K562 (cell line): ENCODE data around the gene ITPR1. TPM values are rescaled to one million over a fixed set of nuclear protein-coding genes. Genes with fewer than 3 reads are reported as not detected.

Source experiments
- CAMTA2 ChIP-seq: fragments of 250-450 bp; sonication (Bioruptor Pico); conservative IDR thresholded peaks from 2 replicates; pipeline ENCODE4 v1.5.1; 2022
- CCNT2 ChIP-seq: IDR thresholded peaks from 2 replicates; pipeline ENCODE4 v1.6.1; 2011; ENCODE audit warnings: borderline replicate concordance, low read depth, mild to moderate bottlenecking, moderate library complexity, mixed read lengths, low read length; ENCODE audit not compliant: insufficient read length; ENCODE audit errors: extremely low read depth
- EHMT2 ChIP-seq: fragments of 450-650 bp; IDR thresholded peaks from 2 replicates; pipeline ENCODE4 v1.6.1; 2018; ENCODE audit warnings: antibody characterized with exemption
- HMG20B ChIP-seq: fragments of 250-450 bp; sonication (Bioruptor Pico); IDR thresholded peaks from 2 replicates; pipeline ENCODE4 v1.5.0; 2021; ENCODE audit warnings: mild to moderate bottlenecking
- POLR2A ChIP-seq: fragments of 450-650 bp; conservative IDR thresholded peaks from 2 replicates; pipeline ENCODE4 v1.6.1; 2016
- RBFOX2 ChIP-seq: fragments of 200-400 bp; formaldehyde crosslinking; IDR thresholded peaks from 2 replicates; pipeline ENCODE4 v1.6.1; 2017; ENCODE audit warnings: low read depth, mild to moderate bottlenecking, low read length, moderate library complexity
- RBM25 ChIP-seq: fragments of 200-400 bp; formaldehyde crosslinking; IDR thresholded peaks from 2 replicates; pipeline ENCODE4 v1.6.1; 2018; ENCODE audit warnings: low read length, low read depth, moderate library complexity; ENCODE audit not compliant: severe bottlenecking
- SMARCA5 ChIP-seq: fragments of 450-650 bp; IDR thresholded peaks from 2 replicates; pipeline ENCODE4 v1.6.1; 2016
- TAF1 ChIP-seq: IDR thresholded peaks from 2 replicates; pipeline ENCODE4 v1.6.1; 2011; ENCODE audit warnings: mild to moderate bottlenecking, low read length, moderate library complexity; ENCODE audit not compliant: insufficient read depth, control insufficient read depth, severe bottlenecking; ENCODE audit errors: extremely low read depth
- TARDBP ChIP-seq: fragments of 450-650 bp; IDR thresholded peaks from 2 replicates; pipeline ENCODE4 v1.6.1; 2016
- ZFP36 ChIP-seq: fragments of 150-350 bp; IDR thresholded peaks from 2 replicates; pipeline ENCODE4 v1.6.1; 2018; ENCODE audit warnings: low read length, low read depth; ENCODE audit not compliant: partially characterized antibody
- ZFX ChIP-seq: sonication (generic); formaldehyde crosslinking; IDR thresholded peaks from 2 replicates; pipeline ENCODE4 v1.8.0; 2022; ENCODE audit warnings: mild to moderate bottlenecking, missing genetic modification reagents, moderate library complexity
- ZKSCAN1 ChIP-seq: fragments of 150-350 bp; IDR thresholded peaks from 2 replicates; pipeline ENCODE4 v1.6.1; 2016; ENCODE audit warnings: low read depth, low read length
- ZNF143 ChIP-seq: sonication (generic); formaldehyde crosslinking; IDR thresholded peaks from 2 replicates; pipeline ENCODE4 v1.9.0; 2022; ENCODE audit warnings: mild to moderate bottlenecking, missing genetic modification reagents
- ZNF316 ChIP-seq: fragments of 450-650 bp; IDR thresholded peaks from 2 replicates; pipeline ENCODE4 v1.6.1; 2016
- ZNF384 ChIP-seq: IDR thresholded peaks from 2 replicates; pipeline ENCODE4 v1.6.1; 2012; ENCODE audit warnings: low read depth, low read length, improper control_type of control experiment
- ZNF561 ChIP-seq: fragments of 450-650 bp; formaldehyde crosslinking; conservative IDR thresholded peaks from 2 replicates; pipeline ENCODE4 v1.4.0; 2020; ENCODE audit warnings: mild to moderate bottlenecking, moderate library complexity
- ZNF668 ChIP-seq: fragments of 250-450 bp; sonication (Bioruptor Pico); IDR thresholded peaks from 2 replicates; pipeline ENCODE4 v1.8.0; 2022; ENCODE audit warnings: mild to moderate bottlenecking, inconsistent platforms
- ZNF717 ChIP-seq: fragments of 250-450 bp; sonication (Bioruptor Pico); IDR thresholded peaks from 2 replicates; pipeline ENCODE4 v1.5.0; 2021
- ZNF77 ChIP-seq: fragments of 250-450 bp; sonication (Bioruptor Pico); IDR thresholded peaks from 2 replicates; pipeline ENCODE4 v1.5.0; 2020
- ZSCAN32 ChIP-seq: fragments of 450-650 bp; formaldehyde crosslinking; IDR thresholded peaks from 2 replicates; pipeline ENCODE4 v1.4.0; 2020; ENCODE audit warnings: mild to moderate bottlenecking, moderate library complexity
- polyA plus RNA-seq, 8 experiments: library from polyadenylated mRNA; depleted of rRNA in 4 of 8; stranded (reverse) in 5 of 8; unstranded in 3 of 8; fragments of >200 nt; fragmentation: Nextera tagmentation in 2 of 8; fragmentation: Illumina TruSeq in 1 of 8; extraction: Ambion mirVana in 2 of 8; extraction: Trizol in 1 of 8; gene quantifications; 2 replicates each; pipeline versions ENCODE4 v1.2.1 to v1.2.3, GENCODE V29; 2011 to 2014; ENCODE audit warnings: inconsistent platforms in 1 of 8, missing spikeins in 1 of 8
- total RNA-seq, 7 experiments: library from RNA; depleted of rRNA in 6 of 7; stranded (reverse); fragments of >200 nt in 6 of 7; fragmentation: Illumina TruSeq in 2 of 7; extraction: Trizol in 2 of 7; gene quantifications; 2 replicates each; pipeline versions ENCODE4 v1.2.1 to v1.2.3, GENCODE V29; 2011 to 2021; ENCODE audit warnings: low replicate concordance in 1 of 7
- TF ChIP-seq, protein P1 (sequence below): fragments of 250-450 bp; sonication (Bioruptor Pico); IDR thresholded peaks from 2 replicates; pipeline ENCODE4 v1.5.0; 2020; ENCODE audit warnings: mild to moderate bottlenecking
- TF ChIP-seq, protein P2 (sequence below): sonication (generic); formaldehyde crosslinking; IDR thresholded peaks from 2 replicates; pipeline ENCODE4 v1.9.0; 2022; ENCODE audit warnings: mild to moderate bottlenecking, missing genetic modification reagents
- TF ChIP-seq, protein P3 (sequence below): fragments of 450-650 bp; IDR thresholded peaks from 2 replicates; pipeline ENCODE4 v1.6.1; 2018; ENCODE audit not compliant: partially characterized antibody

Gene ITPR1
- total and polyA plus RNA-seq, 9 of the 15 experiments (the other 6 are each of a cell fraction or from before 2014, with no cell fraction given) = 22.4 to 40.0 (median 27.4) TPM

DNA sequence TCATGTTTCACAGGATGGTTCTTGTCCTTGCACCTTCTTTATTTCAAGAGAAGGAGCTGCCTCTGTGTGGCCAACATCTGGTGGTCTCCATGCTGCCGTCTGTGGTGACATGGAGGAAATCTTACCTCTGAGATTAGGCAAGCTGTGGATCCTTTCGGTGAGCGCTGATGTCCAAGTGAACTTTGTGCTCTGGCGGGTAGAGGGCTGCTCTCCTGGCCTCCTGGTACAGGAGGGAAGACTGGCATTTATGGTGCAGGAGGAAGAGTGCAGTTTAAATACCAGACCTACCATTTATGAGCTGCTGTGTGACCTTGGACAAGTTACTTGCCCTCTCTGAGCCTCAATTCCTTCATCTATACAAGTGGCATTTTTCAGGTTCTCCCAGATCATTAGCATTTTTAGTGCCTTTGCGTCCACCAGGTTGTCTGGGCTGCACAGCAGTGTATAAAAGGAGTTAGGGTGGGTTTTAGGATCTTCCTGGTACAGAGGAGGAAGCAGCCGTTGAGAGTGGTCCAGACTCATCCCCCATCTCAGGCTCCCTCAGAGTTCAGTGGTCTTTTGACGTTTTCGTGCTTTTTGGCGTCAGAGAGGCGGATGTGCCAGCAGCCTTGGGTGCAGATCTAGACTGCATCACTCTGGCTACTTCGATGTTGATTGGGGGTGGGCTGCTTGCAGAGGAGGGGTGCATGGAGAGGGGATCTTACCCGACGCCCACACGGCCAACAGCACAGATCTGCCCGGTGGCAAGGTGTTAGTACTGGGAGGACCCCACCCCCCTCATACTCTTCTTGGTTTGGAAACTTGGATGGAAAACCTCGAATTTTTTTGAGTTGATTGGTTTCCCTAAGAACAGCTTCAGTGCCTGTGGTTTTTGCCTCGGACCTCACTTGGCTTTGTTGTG is 162.2 kb downstream of the ITPR1 start (continued):
- TF ChIP-seq ZNF384 = no peak
- TF ChIP-seq ZNF143 = no peak
- no peak for TF ChIP-seq TAF1
- peak; percentile 92 for TF ChIP-seq ZFP36
- no peak for TF ChIP-seq EHMT2
- TF ChIP-seq RBFOX2 = no peak
- no peak for TF ChIP-seq ZNF561 (CRISPR knock-in tag)
- TF ChIP-seq CAMTA2 (CRISPR knock-in tag) = no peak
- TF ChIP-seq ZNF668 (CRISPR knock-in tag) = no peak
- no peak for TF ChIP-seq ZNF717 (CRISPR knock-in tag)
- peak; percentile 88 for TF ChIP-seq SMARCA5
- TF ChIP-seq CCNT2 = no peak
- TF ChIP-seq ZNF316 = no peak
- TF ChIP-seq, protein P1, sequence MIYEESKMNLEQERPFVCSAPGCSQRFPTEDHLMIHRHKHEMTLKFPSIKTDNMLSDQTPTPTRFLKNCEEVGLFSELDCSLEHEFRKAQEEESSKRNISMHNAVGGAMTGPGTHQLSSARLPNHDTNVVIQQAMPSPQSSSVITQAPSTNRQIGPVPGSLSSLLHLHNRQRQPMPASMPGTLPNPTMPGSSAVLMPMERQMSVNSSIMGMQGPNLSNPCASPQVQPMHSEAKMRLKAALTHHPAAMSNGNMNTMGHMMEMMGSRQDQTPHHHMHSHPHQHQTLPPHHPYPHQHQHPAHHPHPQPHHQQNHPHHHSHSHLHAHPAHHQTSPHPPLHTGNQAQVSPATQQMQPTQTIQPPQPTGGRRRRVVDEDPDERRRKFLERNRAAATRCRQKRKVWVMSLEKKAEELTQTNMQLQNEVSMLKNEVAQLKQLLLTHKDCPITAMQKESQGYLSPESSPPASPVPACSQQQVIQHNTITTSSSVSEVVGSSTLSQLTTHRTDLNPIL = no peak
- no peak for TF ChIP-seq HMG20B (CRISPR knock-in tag)
- TF ChIP-seq ZFX (CRISPR knock-in tag) = no peak
- TF ChIP-seq, protein P2, sequence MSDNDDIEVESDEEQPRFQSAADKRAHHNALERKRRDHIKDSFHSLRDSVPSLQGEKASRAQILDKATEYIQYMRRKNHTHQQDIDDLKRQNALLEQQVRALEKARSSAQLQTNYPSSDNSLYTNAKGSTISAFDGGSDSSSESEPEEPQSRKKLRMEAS (CRISPR knock-in tag) = no peak
- no peak for TF ChIP-seq ZNF77 (CRISPR knock-in tag)
- no peak for TF ChIP-seq POLR2A
- no peak for TF ChIP-seq ZSCAN32 (CRISPR knock-in tag)
- TF ChIP-seq, protein P3, sequence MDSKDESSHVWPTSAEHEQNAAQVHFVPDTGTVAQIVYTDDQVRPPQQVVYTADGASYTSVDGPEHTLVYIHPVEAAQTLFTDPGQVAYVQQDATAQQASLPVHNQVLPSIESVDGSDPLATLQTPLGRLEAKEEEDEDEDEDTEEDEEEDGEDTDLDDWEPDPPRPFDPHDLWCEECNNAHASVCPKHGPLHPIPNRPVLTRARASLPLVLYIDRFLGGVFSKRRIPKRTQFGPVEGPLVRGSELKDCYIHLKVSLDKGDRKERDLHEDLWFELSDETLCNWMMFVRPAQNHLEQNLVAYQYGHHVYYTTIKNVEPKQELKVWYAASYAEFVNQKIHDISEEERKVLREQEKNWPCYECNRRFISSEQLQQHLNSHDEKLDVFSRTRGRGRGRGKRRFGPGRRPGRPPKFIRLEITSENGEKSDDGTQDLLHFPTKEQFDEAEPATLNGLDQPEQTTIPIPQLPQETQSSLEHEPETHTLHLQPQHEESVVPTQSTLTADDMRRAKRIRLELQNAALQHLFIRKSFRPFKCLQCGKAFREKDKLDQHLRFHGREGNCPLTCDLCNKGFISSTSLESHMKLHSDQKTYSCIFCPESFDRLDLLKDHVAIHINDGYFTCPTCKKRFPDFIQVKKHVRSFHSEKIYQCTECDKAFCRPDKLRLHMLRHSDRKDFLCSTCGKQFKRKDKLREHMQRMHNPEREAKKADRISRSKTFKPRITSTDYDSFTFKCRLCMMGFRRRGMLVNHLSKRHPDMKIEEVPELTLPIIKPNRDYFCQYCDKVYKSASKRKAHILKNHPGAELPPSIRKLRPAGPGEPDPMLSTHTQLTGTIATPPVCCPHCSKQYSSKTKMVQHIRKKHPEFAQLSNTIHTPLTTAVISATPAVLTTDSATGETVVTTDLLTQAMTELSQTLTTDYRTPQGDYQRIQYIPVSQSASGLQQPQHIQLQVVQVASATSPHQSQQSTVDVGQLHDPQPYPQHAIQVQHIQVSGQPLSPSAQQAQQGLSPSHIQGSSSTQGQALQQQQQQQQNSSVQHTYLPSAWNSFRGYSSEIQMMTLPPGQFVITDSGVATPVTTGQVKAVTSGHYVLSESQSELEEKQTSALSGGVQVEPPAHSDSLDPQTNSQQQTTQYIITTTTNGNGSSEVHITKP = no peak
- TF ChIP-seq RBM25 = peak; percentile 99
- TF ChIP-seq ZKSCAN1 = no peak
- no peak for TF ChIP-seq TARDBP
